ENCODE results near the gene SERPINA5. TPM values are rescaled to one million over a fixed set of nuclear protein-coding genes. Genes with fewer than 3 reads are reported as not detected.

Gene SERPINA5
- total RNA-seq, 3 donors from 2014 or later: 0.53 to 3.8 TPM; not detected in 1

GRCh38 chr14:94543449-94544124 is 37.6 kb upstream of the SERPINA5 start:
- TF ChIP-seq CTCF (IDR thresholded peaks at IDR 0.05): no peak

GRCh38 chr14:94544726-94545125 is 36.5 kb upstream of the SERPINA5 start:
- Histone ChIP-seq H3K4me1 (ENCODE audit: low read depth) (no peaks in the 10 kb centered on the region), H3K36me3 (ENCODE audit: low read depth) (no peaks in the 10 kb centered on the region), H3K4me3 (no peak overlapping the region), H3K9me3 (no peaks in the 10 kb centered on the region)
- ATAC-seq (no peak), DNase-seq (no peak)
- TF ChIP-seq CTCF (IDR thresholded peaks at IDR 0.05): no peak
- intact Hi-C loops (cut with DNase I, micrococcal nuclease): no loop called here

More at GRCh38 chr14:94543449-94544124, 37.6 kb upstream of the SERPINA5 start:
- Histone ChIP-seq H3K36me3 (ENCODE audit: low read depth) (no peaks in the 10 kb centered on the region), H3K9me3 (no peaks in the 10 kb centered on the region), H3K4me1 (ENCODE audit: low read depth) (no peaks in the 10 kb centered on the region), H3K4me3 (no peak overlapping the region)
- ATAC-seq (no peak), DNase-seq (no peak)
- intact Hi-C loops (cut with DNase I, micrococcal nuclease): no loop called here

GRCh38 chr14:94545131-94545841 is 35.9 kb upstream of the SERPINA5 start:
- no peak for TF ChIP-seq CTCF (IDR thresholded peaks at IDR 0.05)
- Histone ChIP-seq H3K4me3 (no peak overlapping the region), H3K4me1 (ENCODE audit: low read depth) (no peaks in the 10 kb centered on the region), H3K9me3 (no peaks in the 10 kb centered on the region), H3K36me3 (ENCODE audit: low read depth) (no peaks in the 10 kb centered on the region)
- intact Hi-C loops (cut with DNase I, micrococcal nuclease): no loop called here
- no peak for ATAC-seq
- no peak for DNase-seq

- Histone ChIP-seq H3K4me3 (no peak overlapping the region), H3K4me1 (ENCODE audit: low read depth) (no peaks in the 10 kb centered on the region), H3K9me3 (no peaks in the 10 kb centered on the region), H3K36me3 (ENCODE audit: low read depth) (no peaks in the 10 kb centered on the region)
- no peak for TF ChIP-seq CTCF (IDR thresholded peaks at IDR 0.05)
- intact Hi-C loops (cut with DNase I, micrococcal nuclease): no loop called here
- ATAC-seq (no peak), DNase-seq (no peak)
Observed at GRCh38 chr14:94547151-94547680, 34.0 kb upstream of the SERPINA5 start.

- ATAC-seq (no peak), DNase-seq (no peak)
- no peaks in the 10 kb centered on the region for H3K36me3 ChIP-seq (ENCODE audit: low read depth)
- no peak overlapping the region for H3K4me3 ChIP-seq
- intact Hi-C loops (cut with DNase I, micrococcal nuclease): no loop called here
- no peaks in the 10 kb centered on the region for H3K4me1 ChIP-seq (ENCODE audit: low read depth)
- no peaks in the 10 kb centered on the region for H3K9me3 ChIP-seq
- TF ChIP-seq CTCF (IDR thresholded peaks at IDR 0.05): no peak
Observed at GRCh38 chr14:94547726-94548125, 33.5 kb upstream of the SERPINA5 start.
